Measurements from ENCODE around the gene PSORS1C2. TPM values are rescaled to one million over a fixed set of nuclear protein-coding genes. Genes with fewer than 3 reads are reported as not detected.

Gene PSORS1C2
- total and polyA plus RNA-seq, 2 experiments from 2014 or later: not detected

DNA sequence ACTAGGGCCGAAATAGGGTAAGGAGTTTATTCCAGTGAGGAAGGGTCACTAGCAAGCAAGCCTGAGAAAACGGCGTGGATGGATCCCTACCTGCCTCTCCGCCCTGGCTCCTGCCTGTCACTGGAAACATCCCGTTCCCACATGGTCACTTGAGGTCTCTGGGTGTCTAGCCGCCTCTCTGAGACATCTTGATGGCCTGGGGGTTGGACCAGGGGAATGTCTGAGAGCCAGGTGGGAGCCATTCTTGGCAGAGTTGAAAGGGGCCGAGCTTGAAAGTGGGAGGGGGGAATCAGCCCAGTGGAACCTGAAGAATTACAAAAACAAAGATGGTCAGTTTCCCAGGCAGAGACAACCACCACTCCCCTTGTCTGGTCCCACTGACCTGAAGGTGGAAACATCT, 17.8 kb upstream of the PSORS1C2 start:
- TF ChIP-seq EZH2phosphoT487 (IDR thresholded peaks at IDR 0.05; ENCODE audit: insufficient read depth, low read depth) (no peak), EZH2 (IDR thresholded peaks at IDR 0.05; ENCODE audit: insufficient read depth, poor library complexity, severe bottlenecking) (no peak)
- in situ Hi-C loops (cut with MboI): no loop called here
- Histone ChIP-seq H3K4me1 (ENCODE audit: insufficient read depth) (0 out of 2 replicates have a peak, but pooled peaks cover 3% of the 10 kb centered on the region), H2AFZ (no peak overlapping the region), H4K20me1 (ENCODE audit: insufficient read depth) (no peaks in the 10 kb centered on the region), H3K9ac (no peak overlapping the region), H3K27me3 (replicated peaks; ENCODE audit: insufficient read depth) (no peaks in the 10 kb centered on the region), H3K9me2 (ENCODE audit: insufficient read depth) (no peaks in the 10 kb centered on the region), H3K79me2 (ENCODE audit: insufficient read depth) (peaks cover 15% of the 10 kb centered on the region), H3K36me3 (ENCODE audit: low read depth) (no peaks in the 10 kb centered on the region), H3K4me3 (no peak overlapping the region), H3K27ac (no peak overlapping the region), H3F3A (ENCODE audit: insufficient read depth) (peaks cover 4% of the 10 kb centered on the region; the same call in 1 of the 2 replicates), H3K9me3 (ENCODE audit: low read depth) (no peaks in the 10 kb centered on the region), H3K4me2 (ENCODE audit: unreplicated experiment) (no peak overlapping the region)
- DNase-seq: no peak
- WGBS, 2 experiments (ENCODE audit: low coverage in 1 of 2, low lambda C conversion rate in 2 of 2, missing lambda C conversion rate in 2 of 2): 92 to 97% methylated on average over 7 of the region's 7 CpGs

- Histone ChIP-seq H3K4me1 (ENCODE audit: insufficient read depth) (0 out of 2 replicates have a peak, but pooled peaks cover 3% of the 10 kb centered on the region), H2AFZ (no peak overlapping the region), H3K36me3 (ENCODE audit: low read depth) (no peaks in the 10 kb centered on the region), H3K9ac (no peak overlapping the region), H3K79me2 (ENCODE audit: insufficient read depth) (no peaks in the 10 kb centered on the region), H3K27ac (no peak overlapping the region), H4K20me1 (ENCODE audit: insufficient read depth) (no peaks in the 10 kb centered on the region), H3K27me3 (replicated peaks; ENCODE audit: insufficient read depth) (no peaks in the 10 kb centered on the region), H3K4me3 (no peak overlapping the region), H3K9me3 (ENCODE audit: low read depth) (no peaks in the 10 kb centered on the region), H3F3A (ENCODE audit: insufficient read depth) (peaks cover 4% of the 10 kb centered on the region; the same call in 1 of the 2 replicates), H3K9me2 (ENCODE audit: insufficient read depth) (no peaks in the 10 kb centered on the region), H3K4me2 (ENCODE audit: unreplicated experiment) (no peak overlapping the region)
- TF ChIP-seq EZH2 (IDR thresholded peaks at IDR 0.05; ENCODE audit: insufficient read depth, poor library complexity, severe bottlenecking) (no peak), EZH2phosphoT487 (IDR thresholded peaks at IDR 0.05; ENCODE audit: insufficient read depth, low read depth) (no peak)
- 98 to 99% methylated on average over 13 to 15 of the region's 15 CpGs for WGBS, 2 experiments (ENCODE audit: low coverage in 1 of 2, low lambda C conversion rate in 2 of 2, missing lambda C conversion rate in 2 of 2)
- DNase-seq: no peak
- in situ Hi-C loops (cut with MboI): no loop called here
Measured at GRCh38 chr6:31154436-31154835, 15.6 kb upstream of the PSORS1C2 start.

- no peaks in the 10 kb centered on the region for H3K9me2 ChIP-seq (ENCODE audit: insufficient read depth)
- H2AFZ ChIP-seq: no peak overlapping the region
- in situ Hi-C loops (cut with MboI): no loop called here
- no peaks in the 10 kb centered on the region for H3K27me3 ChIP-seq (replicated peaks; ENCODE audit: insufficient read depth)
- no peak overlapping the region for H3K27ac ChIP-seq
- no peaks in the 10 kb centered on the region for H3F3A ChIP-seq (ENCODE audit: insufficient read depth)
- 80 to 84% methylated on average over 7 of the region's 7 CpGs for WGBS, 2 experiments (ENCODE audit: low coverage in 1 of 2, low lambda C conversion rate in 2 of 2, missing lambda C conversion rate in 2 of 2)
- no peaks in the 10 kb centered on the region for H3K79me2 ChIP-seq (ENCODE audit: insufficient read depth)
- no peak overlapping the region for H3K9ac ChIP-seq
- TF ChIP-seq EZH2 (IDR thresholded peaks at IDR 0.05; ENCODE audit: insufficient read depth, poor library complexity, severe bottlenecking) (no peak), EZH2phosphoT487 (IDR thresholded peaks at IDR 0.05; ENCODE audit: insufficient read depth, low read depth) (no peak)
- H3K4me2 ChIP-seq (ENCODE audit: unreplicated experiment): no peak overlapping the region
- H3K9me3 ChIP-seq (ENCODE audit: low read depth): no peaks in the 10 kb centered on the region
- no peaks in the 10 kb centered on the region for H4K20me1 ChIP-seq (ENCODE audit: insufficient read depth)
- H3K4me1 ChIP-seq (ENCODE audit: insufficient read depth): no peaks in the 10 kb centered on the region
- DNase-seq: no peak
- H3K36me3 ChIP-seq (ENCODE audit: low read depth): no peaks in the 10 kb centered on the region
- no peak overlapping the region for H3K4me3 ChIP-seq
Measured at GRCh38 chr6:31152781-31153180, 13.9 kb upstream of the PSORS1C2 start.

DNA sequence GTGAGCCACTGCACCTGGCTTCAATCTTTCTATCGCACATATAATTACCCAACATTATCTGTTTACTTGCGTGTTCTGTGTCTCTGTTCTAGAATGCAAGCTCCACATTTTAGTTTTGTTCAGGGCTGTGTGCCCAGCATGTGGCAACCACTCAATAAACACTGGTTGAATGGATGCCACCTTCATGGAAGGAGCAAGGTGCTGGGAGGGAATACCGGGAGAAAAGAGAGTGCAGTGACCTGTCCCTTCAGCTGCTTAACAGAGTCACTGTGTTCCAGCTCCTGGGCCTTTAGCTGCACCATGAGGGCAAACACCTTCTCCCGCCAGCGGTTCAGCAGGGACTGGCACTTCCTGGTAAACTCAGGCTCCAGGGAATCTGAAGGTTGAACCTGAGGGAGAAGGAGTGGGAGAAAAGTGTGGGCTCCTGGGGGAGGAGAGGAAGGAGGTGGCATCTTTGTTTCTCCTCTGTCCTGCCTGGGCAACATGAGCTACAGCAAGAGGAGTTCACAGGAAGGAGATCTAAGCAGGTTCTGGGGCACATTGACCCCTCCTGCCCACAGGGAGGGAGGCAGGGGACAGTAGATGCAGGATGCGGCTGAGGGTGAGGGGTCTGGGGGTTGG, 11.1 kb upstream of the PSORS1C2 start:
- Histone ChIP-seq H3K79me2 (ENCODE audit: insufficient read depth) (no peaks in the 10 kb centered on the region), H3F3A (ENCODE audit: insufficient read depth) (no peaks in the 10 kb centered on the region), H3K4me2 (ENCODE audit: unreplicated experiment) (no peak overlapping the region), H3K27ac (no peak overlapping the region), H4K20me1 (ENCODE audit: insufficient read depth) (no peaks in the 10 kb centered on the region), H3K9me3 (ENCODE audit: low read depth) (no peaks in the 10 kb centered on the region), H3K36me3 (ENCODE audit: low read depth) (no peaks in the 10 kb centered on the region), H3K9ac (no peak overlapping the region), H3K27me3 (replicated peaks; ENCODE audit: insufficient read depth) (no peaks in the 10 kb centered on the region), H3K4me1 (ENCODE audit: insufficient read depth) (no peaks in the 10 kb centered on the region), H3K4me3 (no peak overlapping the region), H2AFZ (no peak overlapping the region), H3K9me2 (ENCODE audit: insufficient read depth) (no peaks in the 10 kb centered on the region)
- no peak for TF ChIP-seq EZH2phosphoT487 (IDR thresholded peaks at IDR 0.05; ENCODE audit: insufficient read depth, low read depth)
- TF ChIP-seq EZH2 (IDR thresholded peaks at IDR 0.05; ENCODE audit: insufficient read depth, poor library complexity, severe bottlenecking): no peak
- WGBS, 2 experiments (ENCODE audit: low coverage in 1 of 2, low lambda C conversion rate in 2 of 2, missing lambda C conversion rate in 2 of 2): 99 to 100% methylated on average over 6 of the region's 6 CpGs
- in situ Hi-C loops (cut with MboI): no loop called here
- no peak for DNase-seq

All from GM23248 (cell line).